GM12878 (cell line): ENCODE measurements around the gene CAPN15. TPM values are rescaled to one million over a fixed set of nuclear protein-coding genes. Genes with fewer than 3 reads are reported as not detected.

Source experiments
- ATAC-seq: fragments of 200-7000 bp; cut with Tn5 transposase; 3 replicates; pipeline ENCODE4 v1.9.1; 2020; ENCODE audit warnings: mild to moderate bottlenecking, moderate library complexity
- BruUV-seq: library from RNA; stranded (reverse); fragments of 400-500 nt; replicated peaks from 2 replicates; lab custom pipeline; 2021; lab: Mats Ljungman, UMichigan
- CTCF ChIA-PET: fragments of 300-600 bp; sonication (Branson Sonifier 250); formaldehyde crosslinking; extraction: SDS; loops from one replicate; lab custom pipeline; 2021; ENCODE audit warnings: inconsistent platforms; lab: Yijun Ruan, JAX
- POLR2A ChIA-PET: fragments of 350-600 bp; formaldehyde crosslinking; extraction: SDS; loops from one replicate; lab custom pipeline; 2021; ENCODE audit warnings: inconsistent platforms; lab: Charles Lee
- RAD21 ChIA-PET: fragments of 300-600 bp; sonication (Branson Sonifier 250); formaldehyde crosslinking; loops from one replicate; lab custom pipeline; 2023; ENCODE audit warnings: antibody characterized with exemption; ENCODE audit not compliant: unreplicated experiment; lab: Charles Lee
- SMC1A ChIA-PET: fragments of 300-600 bp; sonication (Branson Sonifier 250); formaldehyde crosslinking; loops from one replicate; lab custom pipeline; 2023; ENCODE audit not compliant: unreplicated experiment, uncharacterized antibody; lab: Charles Lee
- DNase-seq: peaks from one replicate; pipeline ENCODE4 v3.0.0-alpha.2; 2011; ENCODE audit warnings: low read depth, low spot score
- FAIRE-seq: peaks from 3 replicates; lab custom pipeline; 2011; peaks lifted over from hg19 to GRCh38; lab: Jason Lieb, UNC
- H2AFZ ChIP-seq: 2 replicates; pipeline ENCODE4 v1.6.0; 2011; ENCODE audit warnings: low read depth, low read length, control low read depth; ENCODE audit not compliant: control insufficient read depth
- H3K27ac ChIP-seq: 2 replicates; pipeline ENCODE4 v1.5.1; 2011; ENCODE audit warnings: control low read depth; ENCODE audit not compliant: control insufficient read depth, insufficient read depth
- H3K27me3 ChIP-seq, 2 experiments: replicated peaks in 1 of 2; 2 replicates each; pipeline versions ENCODE4 v1.6.0 to v1.6.1; 2011; ENCODE audit warnings: low read length in 1 of 2; ENCODE audit not compliant: control insufficient read depth in 2 of 2, insufficient read depth in 2 of 2
- H3K36me3 ChIP-seq, 2 experiments: 2 replicates each; pipeline ENCODE4 v1.5.1; 2011; ENCODE audit warnings: low read length in 1 of 2; ENCODE audit not compliant: control insufficient read depth in 2 of 2, insufficient read depth in 2 of 2
- H3K4me1 ChIP-seq: 2 replicates; pipeline ENCODE4 v1.6.1; 2011; ENCODE audit warnings: mild to moderate bottlenecking, low read length, moderate library complexity, mixed read lengths; ENCODE audit not compliant: control insufficient read depth, insufficient read depth
- H3K4me2 ChIP-seq: 2 replicates; pipeline ENCODE4 v1.6.0; 2011; ENCODE audit warnings: control low read depth; ENCODE audit not compliant: control insufficient read depth, insufficient read depth
- H3K4me3 ChIP-seq: fragments of 200-600 bp; sonication (generic); 2 replicates; pipeline ENCODE4 v1.5.1; 2016
- H3K79me2 ChIP-seq: 2 replicates; pipeline ENCODE4 v1.6.0; 2011; ENCODE audit warnings: low read length; ENCODE audit not compliant: control insufficient read depth, insufficient read depth
- H3K9ac ChIP-seq: 2 replicates; pipeline ENCODE4 v1.8.0; 2011; ENCODE audit warnings: low read length, control low read depth, mixed read lengths; ENCODE audit not compliant: control insufficient read depth, insufficient read depth
- H3K9me3 ChIP-seq: replicated peaks from 3 replicates; pipeline ENCODE4 v1.5.1; 2011; ENCODE audit warnings: mild to moderate bottlenecking, low read length; ENCODE audit not compliant: control insufficient read depth, insufficient read depth
- H4K20me1 ChIP-seq: 2 replicates; pipeline ENCODE4 v1.6.0; 2011; ENCODE audit not compliant: control insufficient read depth, insufficient read depth
- BCL11A ChIP-seq: IDR thresholded peaks from 2 replicates; pipeline ENCODE4 v1.6.1; 2011; ENCODE audit warnings: low read depth, low read length
- CEBPZ ChIP-seq: fragments of 150-350 bp; IDR thresholded peaks from 2 replicates; pipeline ENCODE4 v1.6.1; 2016; ENCODE audit warnings: low read depth, low read length
- EZH2 ChIP-seq: IDR thresholded peaks from 2 replicates; pipeline ENCODE4 v1.6.1; 2012; ENCODE audit warnings: low read depth, mild to moderate bottlenecking, control low read depth, inconsistent platforms, low read length, borderline replicate concordance; ENCODE audit not compliant: control insufficient read depth
- GABPA ChIP-seq: IDR thresholded peaks from 2 replicates; pipeline ENCODE4 v1.6.1; 2014; ENCODE audit warnings: antibody characterized with exemption, low read depth, mild to moderate bottlenecking, inconsistent platforms
- PBX3 ChIP-seq: IDR thresholded peaks from 2 replicates; pipeline ENCODE4 v1.6.1; 2011; ENCODE audit warnings: mild to moderate bottlenecking, low read depth, low read length, moderate library complexity; ENCODE audit not compliant: insufficient replicate concordance
- RAD21 ChIP-seq: IDR thresholded peaks from 2 replicates; pipeline ENCODE4 v1.6.1; 2011; ENCODE audit warnings: mild to moderate bottlenecking, low read depth, low read length, moderate library complexity; ENCODE audit not compliant: insufficient read depth
- REST ChIP-seq: IDR thresholded peaks from 2 replicates; pipeline ENCODE4 v1.6.1; 2012; ENCODE audit warnings: mild to moderate bottlenecking, low read depth, low read length
- RFX5 ChIP-seq: IDR thresholded peaks from 2 replicates; pipeline ENCODE4 v1.6.1; 2011; ENCODE audit warnings: low read depth, low read length, improper control_type of control experiment
- SIX5 ChIP-seq: IDR thresholded peaks from 2 replicates; pipeline ENCODE4 v1.6.1; 2011; ENCODE audit warnings: mild to moderate bottlenecking, low read depth, low read length, moderate library complexity; ENCODE audit not compliant: severe bottlenecking
- SMC3 ChIP-seq: IDR thresholded peaks from 2 replicates; pipeline ENCODE4 v1.6.1; 2011; ENCODE audit warnings: low read length, improper control_type of control experiment, borderline replicate concordance
- SREBF2 ChIP-seq: IDR thresholded peaks from 2 replicates; pipeline ENCODE4 v1.6.1; 2012; ENCODE audit warnings: mild to moderate bottlenecking, low read length
- STAT3 ChIP-seq: IDR thresholded peaks from 2 replicates; pipeline ENCODE4 v1.6.1; 2011; ENCODE audit warnings: low read depth, low read length, improper control_type of control experiment
- USF1 ChIP-seq: IDR thresholded peaks from 2 replicates; pipeline ENCODE4 v1.6.1; 2011; ENCODE audit warnings: borderline replicate concordance, low read depth, mild to moderate bottlenecking, moderate library complexity, mixed read lengths, low read length; ENCODE audit not compliant: insufficient read depth; ENCODE audit errors: extremely low read length
- WGBS: methylation state at CpG from one replicate; pipeline ENCODE4 v1.1.6; 2016; ENCODE audit warnings: low lambda C conversion rate; ENCODE audit not compliant: insufficient replicate concordance, insufficient coverage; ENCODE audit errors: missing lambda C conversion rate; 5-methylcytosine and 5-hydroxymethylcytosine counted together
- in situ Hi-C: fragments of 300-500 bp; cut with MboI; formaldehyde crosslinking; loops from 9 replicates; pipeline ENCODE4 v1.14.3; 2018; ENCODE audit warnings: mixed read lengths
- intact Hi-C: fragments of 100-400 bp; cut with micrococcal nuclease; formaldehyde crosslinking; loops from one replicate; pipeline ENCODE4 v1.14.2; 2022; ENCODE audit not compliant: unreplicated experiment
- polyA plus RNA-seq, 11 experiments: library from polyadenylated mRNA; depleted of rRNA in 4 of 11; unstranded in 6 of 11; stranded (reverse) in 5 of 11; fragments of >200 nt; fragmentation: Nextera tagmentation in 4 of 11; fragmentation: Illumina TruSeq in 1 of 11; extraction: Ambion mirVana in 4 of 11; extraction: Trizol in 1 of 11; gene quantifications; 1 replicate in 1 of 11; 2 replicates in 10 of 11; pipeline versions ENCODE4 v1.2.1 to v1.2.3, GENCODE V29; 2011 to 2016; ENCODE audit warnings: inconsistent platforms in 2 of 11, missing spikeins in 2 of 11, low read depth in 1 of 11
- total RNA-seq, 4 experiments: library from RNA; depleted of rRNA in 3 of 4; stranded (reverse); fragments of >200 nt in 3 of 4; fragmentation: Illumina TruSeq in 1 of 4; extraction: Trizol in 1 of 4; gene quantifications; 2 replicates each; pipeline versions ENCODE4 v1.2.1 to v1.2.3, GENCODE V29; 2013 to 2021

Gene CAPN15
- total and polyA plus RNA-seq, 10 of the 15 experiments (the other 5 are each of a cell fraction or from before 2014, with no cell fraction given) = 0.40 to 78.5 (median 8.3) TPM

DNA sequence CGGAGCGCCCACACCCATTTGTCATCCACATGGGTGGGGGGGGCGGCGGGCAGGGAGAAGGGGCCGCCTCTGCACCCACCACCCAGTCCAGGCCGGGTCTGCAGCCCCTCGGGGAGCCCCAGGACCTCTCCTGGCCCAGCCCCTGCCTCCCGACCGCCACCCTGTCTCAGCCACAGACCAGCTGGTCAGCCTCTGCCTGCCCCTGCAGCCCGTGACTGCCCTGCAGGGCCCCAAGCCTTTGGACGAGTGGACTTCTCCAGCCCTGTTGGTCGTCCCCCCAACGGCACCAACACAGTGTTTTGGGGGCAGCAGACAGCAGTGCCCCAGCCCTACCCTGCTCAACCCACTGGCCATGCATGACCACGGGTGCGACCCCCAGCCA lies 33.9 kb downstream of the CAPN15 start:
- ChIA-PET POLR2A (no interaction called here), CTCF (no interaction called here), RAD21 (no interaction called here), SMC1A (no interaction called here)
- Histone ChIP-seq H3K9me3 (no peaks in the 10 kb centered on the region), H3K4me1 (peaks cover 3% of the 10 kb centered on the region), H3K27ac (no peak overlapping the region), H3K9ac (no peak overlapping the region), H3K36me3 (no peaks in the 10 kb centered on the region), H3K79me2 (no peaks in the 10 kb centered on the region), H2AFZ (no peak overlapping the region), H4K20me1 (no peaks in the 10 kb centered on the region), H3K27me3 (peaks cover 4 to 9% of the 10 kb centered on the region in 2 experiments; a peak in 3 of 4 replicates), H3K4me3 (no peak overlapping the region), H3K4me2 (no peak overlapping the region)
- 40% methylated on average over 15 of the region's 15 CpGs for WGBS
- no TSS peak for BruUV-seq
- no peak for FAIRE-seq
- DNase-seq = no peak
- in situ Hi-C loops (no loop called here), intact Hi-C loops (no loop called here)
- ATAC-seq = no peak
- TF ChIP-seq SREBF2 (no peak), SIX5 (no peak), SMC3 (no peak), BCL11A (no peak), GABPA (no peak), RFX5 (no peak), EZH2 (no peak), CEBPZ (no peak), RAD21 (no peak), PBX3 (no peak), REST (no peak), USF1 (no peak), STAT3 (no peak)
